PC-9 (cell line): ENCODE results near the gene TENM4. TPM values are rescaled to one million over a fixed set of nuclear protein-coding genes. Genes with fewer than 3 reads are reported as not detected.

ENCODE experiments used
- BruUV-seq: library from RNA; stranded (reverse); fragments of 400-500 nt; replicated peaks from 2 replicates; lab custom pipeline; 2021; lab: Mats Ljungman, UMichigan
- CTCF ChIA-PET: fragments of 300-600 bp; sonication (Branson Sonifier 250); formaldehyde crosslinking; loops from one replicate; lab custom pipeline; 2022; ENCODE audit warnings: antibody characterized with exemption; lab: Charles Lee
- POLR2A ChIA-PET: fragments of 300-600 bp; sonication (Branson Sonifier 250); formaldehyde crosslinking; loops from one replicate; lab custom pipeline; 2022; ENCODE audit warnings: antibody characterized with exemption; ENCODE audit not compliant: unreplicated experiment; lab: Charles Lee
- DNase-seq, 2 experiments: peaks; one replicate each; pipeline versions ENCODE4 v3.0.0 to v3.0.0-alpha.2; 2015 to 2022; ENCODE audit warnings: mixed read lengths in 1 of 2
- H2AFZ ChIP-seq: fragments of 200-600 bp; sonication (generic); 2 replicates; pipeline ENCODE4 v1.8.1; 2017; ENCODE audit warnings: antibody characterized with exemption
- H3F3A ChIP-seq: fragments of 200-600 bp; sonication (generic); 2 replicates; pipeline ENCODE4 v1.8.1; 2017; ENCODE audit warnings: antibody characterized with exemption, mild to moderate bottlenecking, low read depth; ENCODE audit not compliant: insufficient read depth
- H3K27ac ChIP-seq: fragments of 200-600 bp; sonication (generic); 2 replicates; pipeline ENCODE4 v1.6.1; 2016; ENCODE audit warnings: mixed run types
- H3K27me3 ChIP-seq: fragments of 200-600 bp; sonication (generic); 2 replicates; pipeline ENCODE4 v1.6.1; 2016; ENCODE audit warnings: low read depth, mixed run types; ENCODE audit not compliant: insufficient read depth
- H3K36me3 ChIP-seq: fragments of 200-600 bp; sonication (generic); 2 replicates; pipeline ENCODE4 v1.6.1; 2016; ENCODE audit warnings: low read depth, mixed run types
- H3K4me1 ChIP-seq: fragments of 200-600 bp; sonication (generic); replicated peaks from 2 replicates; pipeline ENCODE4 v1.6.1; 2016; ENCODE audit warnings: mixed run types; ENCODE audit not compliant: insufficient read depth
- H3K4me2 ChIP-seq: fragments of 200-600 bp; sonication (generic); 2 replicates; pipeline ENCODE4 v1.6.1; 2017; ENCODE audit warnings: mixed run types
- H3K4me3 ChIP-seq: fragments of 200-600 bp; sonication (generic); 2 replicates; pipeline ENCODE4 v1.6.1; 2016; ENCODE audit warnings: mixed run types
- H3K79me2 ChIP-seq: fragments of 200-600 bp; sonication (generic); 2 replicates; pipeline ENCODE4 v1.6.1; 2017; ENCODE audit warnings: low read depth, mixed run types
- H3K9me2 ChIP-seq: fragments of 200-600 bp; sonication (generic); 2 replicates; pipeline ENCODE4 v1.8.1; 2017; ENCODE audit warnings: mild to moderate bottlenecking; ENCODE audit not compliant: insufficient read depth
- H3K9me3 ChIP-seq: fragments of 200-600 bp; sonication (generic); 2 replicates; pipeline ENCODE4 v1.8.1; 2016; ENCODE audit warnings: low read depth; ENCODE audit not compliant: insufficient read depth
- H4K20me1 ChIP-seq: fragments of 200-600 bp; sonication (generic); 2 replicates; pipeline ENCODE4 v1.8.1; 2017; ENCODE audit not compliant: insufficient read depth
- CTCF ChIP-seq: fragments of 200-600 bp; sonication (generic); conservative IDR thresholded peaks from 2 replicates; pipeline ENCODE4 v1.6.1; 2017; ENCODE audit warnings: mixed run types, antibody characterized with exemption, mild to moderate bottlenecking, moderate library complexity
- EZH2 ChIP-seq: fragments of 200-600 bp; sonication (generic); IDR thresholded peaks from 2 replicates; pipeline ENCODE4 v1.8.0; 2017; ENCODE audit warnings: antibody characterized with exemption, low read depth
- intact Hi-C: fragments of 100-400 bp; cut with micrococcal nuclease; formaldehyde crosslinking; loops from one replicate; pipeline ENCODE4 v1.10.0; 2022; ENCODE audit not compliant: unreplicated experiment
- total RNA-seq: library from RNA; stranded (reverse); gene quantifications from 2 replicates; pipeline ENCODE4 v1.2.3, GENCODE V29; 2021

The TENM4 gene
- total RNA-seq, 1 experiment from 2014 or later = not detected

- H3K9me2 ChIP-seq = no peaks in the 10 kb centered on the region
- no peak for DNase-seq
- H3K9me3 ChIP-seq = no peaks in the 10 kb centered on the region
- BruUV-seq = no TSS peak
- H3K4me2 ChIP-seq = no peak overlapping the region
- H3K27me3 ChIP-seq = peaks cover 89% of the 10 kb centered on the region
- no peak overlapping the region for H3K4me3 ChIP-seq
- no peaks in the 10 kb centered on the region for H3K4me1 ChIP-seq
- ChIA-PET POLR2A (no interaction called here), CTCF (no interaction called here)
- intact Hi-C loops = no loop called here
- no peaks in the 10 kb centered on the region for H3K79me2 ChIP-seq
- H2AFZ ChIP-seq = no peak overlapping the region
- no peaks in the 10 kb centered on the region for H3K36me3 ChIP-seq
- H4K20me1 ChIP-seq = no peaks in the 10 kb centered on the region
- no peaks in the 10 kb centered on the region for H3F3A ChIP-seq
- TF ChIP-seq EZH2 (no peak), CTCF (no peak)
- no peak overlapping the region for H3K27ac ChIP-seq
These were observed 511.0 kb downstream of the TENM4 start for GRCh38 chr11:78929906-78930220.

GRCh38 chr11:78929207-78929905, 511.5 kb downstream of the TENM4 start:
- H3K36me3 ChIP-seq = no peaks in the 10 kb centered on the region
- no peaks in the 10 kb centered on the region for H3K9me3 ChIP-seq
- no peaks in the 10 kb centered on the region for H3K79me2 ChIP-seq
- no peak overlapping the region for H3K4me2 ChIP-seq
- H3K27ac ChIP-seq = no peak overlapping the region
- TF ChIP-seq CTCF (no peak), EZH2 (no peak)
- ChIA-PET POLR2A (no interaction called here), CTCF (no interaction called here)
- no peak for DNase-seq
- H3K9me2 ChIP-seq = no peaks in the 10 kb centered on the region
- H3F3A ChIP-seq = no peaks in the 10 kb centered on the region
- intact Hi-C loops = no loop called here
- H3K4me3 ChIP-seq = no peak overlapping the region
- BruUV-seq = no TSS peak
- peaks cover 91% of the 10 kb centered on the region for H3K27me3 ChIP-seq
- H3K4me1 ChIP-seq = no peaks in the 10 kb centered on the region
- no peaks in the 10 kb centered on the region for H4K20me1 ChIP-seq
- H2AFZ ChIP-seq = no peak overlapping the region

GRCh38 chr11:78927511-78927910, 513.3 kb downstream of the TENM4 start:
- ChIA-PET CTCF (no interaction called here), POLR2A (no interaction called here)
- Histone ChIP-seq H3K27me3 (peaks cover 85% of the 10 kb centered on the region), H2AFZ (no peak overlapping the region), H3K79me2 (no peaks in the 10 kb centered on the region), H3K9me3 (no peaks in the 10 kb centered on the region), H3K27ac (no peak overlapping the region), H3F3A (no peaks in the 10 kb centered on the region), H3K4me2 (no peak overlapping the region), H3K9me2 (no peaks in the 10 kb centered on the region), H3K36me3 (no peaks in the 10 kb centered on the region), H4K20me1 (no peaks in the 10 kb centered on the region), H3K4me1 (no peaks in the 10 kb centered on the region), H3K4me3 (no peak overlapping the region)
- intact Hi-C loops = no loop called here
- no TSS peak for BruUV-seq
- TF ChIP-seq EZH2 (no peak), CTCF (no peak)
- DNase-seq = no peak
